Measurements from ENCODE around the gene USHBP1. TPM values are rescaled to one million over a fixed set of nuclear protein-coding genes. Genes with fewer than 3 reads are reported as not detected.

USHBP1 gene
- total RNA-seq, 1 experiment from 2014 or later: 0.15 TPM

GRCh38 chr19:17243830-17244617, 20.5 kb downstream of the USHBP1 start:
- no peak for DNase-seq (ENCODE audit: low read depth, low spot score)
- Histone ChIP-seq H3K9ac (ENCODE audit: low read length) (peak overlapping the region; percentile 86), H3K36me3 (ENCODE audit: control insufficient read depth in 1 of 2, insufficient read depth in 2 of 2, low read length in 2 of 2) (peaks cover 0 to 3% of the 10 kb centered on the region in 2 experiments; a peak in 1 of 4 replicates), H4K20me1 (ENCODE audit: insufficient read depth) (no peaks in the 10 kb centered on the region), H3K9me3 (ENCODE audit: control insufficient read depth in 1 of 2, insufficient read depth in 1 of 2, low read depth in 1 of 2, low read length in 2 of 2) (no peaks in the 10 kb centered on the region), H3K27me3 (ENCODE audit: insufficient read depth, low read length) (no peaks in the 10 kb centered on the region), H2AFZ (ENCODE audit: low read depth, low read length, poor library complexity, severe bottlenecking) (no peak overlapping the region), H3K4me1 (ENCODE audit: control insufficient read depth in 1 of 2, insufficient read depth in 2 of 2, low read length in 2 of 2) (peaks cover 43 to 61% of the 10 kb centered on the region in 2 experiments), H3K4me2 (ENCODE audit: low read length) (peak overlapping the region; percentile 99), H3K27ac (ENCODE audit: low read depth, low read length) (peak overlapping the region; percentile 91), H3K9me2 (ENCODE audit: insufficient read depth) (no peaks in the 10 kb centered on the region), H3K4me3 (replicated peaks in 1 of 2; ENCODE audit: low read depth in 1 of 2, low read length in 2 of 2) (peak overlapping the region; percentile 87 to 94), H3K79me2 (ENCODE audit: insufficient read depth, low read length) (peaks cover 47% of the 10 kb centered on the region)
- intact Hi-C loops (cut with micrococcal nuclease): loop anchor here (1.0 kb wide), 1 partner anchor 18 kb away; the partner anchor contains the start of gene OCEL1
- RAD21 ChIA-PET (ENCODE audit: low non-redundant PET in 1 of 2, low total read pairs in 2 of 2, uncharacterized antibody in 2 of 2, unreplicated experiment in 2 of 2): interaction anchor here in 1 of 2 experiments (0.5 kb wide), 1 partner anchor 191 kb away, joined by 3 read pairs; no protein-coding TSS in a partner anchor
- ATAC-seq: peak; percentile 15; the same call in 1 of the 2 replicates
- CTCF ChIA-PET: no interaction called here
- BruUV-seq (replicated peaks): TSS peak; percentile 45
- TF ChIP-seq RAD21 (IDR thresholded peaks at IDR 0.05; ENCODE audit: low read depth) (no peak), POLR2AphosphoS5 (IDR thresholded peaks at IDR 0.05; ENCODE audit: low read depth, low read length) (peak; percentile 21; the same call in 1 of the 2 replicates)
- POLR2A ChIA-PET: interaction anchor here (0.9 to 1.7 kb wide), 2 partner anchors 9 to 65 kb away, joined by 5 to 7 read pairs; partner anchors contain the start of gene DDA1

DNA sequence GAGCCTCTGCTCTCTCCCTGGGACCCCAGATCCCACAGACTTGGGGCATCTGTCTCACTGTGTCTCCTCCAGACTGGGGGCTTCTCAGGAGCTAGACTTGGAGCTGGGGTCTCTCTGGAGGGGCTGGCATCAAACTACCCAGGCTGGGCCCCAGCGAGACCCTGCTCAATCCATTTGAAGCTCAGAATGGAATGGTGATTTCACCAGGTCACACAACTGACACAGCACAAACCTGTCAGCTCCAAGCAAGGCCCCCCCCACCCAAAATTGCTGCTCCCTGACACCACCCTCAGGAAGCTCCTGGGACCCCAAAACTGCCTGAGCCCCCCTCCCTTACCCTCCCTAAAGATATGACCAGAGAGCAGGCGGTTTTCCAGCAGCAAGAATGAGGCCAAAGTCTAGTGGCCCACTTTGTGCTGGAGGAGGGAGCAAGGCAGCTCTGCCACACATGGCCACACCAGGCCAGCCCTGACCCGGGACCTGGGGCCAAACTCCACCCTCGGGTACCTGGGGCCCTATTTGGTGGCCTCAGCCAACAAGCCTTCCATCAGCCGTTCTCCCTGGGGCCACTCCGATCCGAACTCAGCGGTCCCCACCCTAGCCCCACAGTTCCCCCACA, 21.2 kb downstream of the USHBP1 start:
- Histone ChIP-seq H3K79me2 (ENCODE audit: insufficient read depth, low read length) (peaks cover 47% of the 10 kb centered on the region), H3K27me3 (ENCODE audit: insufficient read depth, low read length) (no peaks in the 10 kb centered on the region), H3K4me2 (ENCODE audit: low read length) (peak overlapping the region; percentile 99), H4K20me1 (ENCODE audit: insufficient read depth) (no peaks in the 10 kb centered on the region), H2AFZ (ENCODE audit: low read depth, low read length, poor library complexity, severe bottlenecking) (no peak overlapping the region), H3K4me3 (replicated peaks in 1 of 2; ENCODE audit: low read depth in 1 of 2, low read length in 2 of 2) (peak overlapping the region; percentile 87 to 94), H3K4me1 (ENCODE audit: control insufficient read depth in 1 of 2, insufficient read depth in 2 of 2, low read length in 2 of 2) (peaks cover 36 to 54% of the 10 kb centered on the region in 2 experiments), H3K9me3 (ENCODE audit: control insufficient read depth in 1 of 2, insufficient read depth in 1 of 2, low read depth in 1 of 2, low read length in 2 of 2) (no peaks in the 10 kb centered on the region), H3K9ac (ENCODE audit: low read length) (peak overlapping the region; percentile 86), H3K9me2 (ENCODE audit: insufficient read depth) (no peaks in the 10 kb centered on the region), H3K27ac (ENCODE audit: low read depth, low read length) (peak overlapping the region; percentile 91; the same call in 1 of the 2 replicates), H3K36me3 (ENCODE audit: control insufficient read depth in 1 of 2, insufficient read depth in 2 of 2, low read length in 2 of 2) (peaks cover 0 to 3% of the 10 kb centered on the region in 2 experiments; a peak in 1 of 4 replicates)
- ChIA-PET RAD21 (ENCODE audit: low non-redundant PET in 1 of 2, low total read pairs in 2 of 2, uncharacterized antibody in 2 of 2, unreplicated experiment in 2 of 2) (no interaction called here), POLR2A (interaction anchor here (1.7 kb wide), 1 partner anchor 8 kb away, joined by 7 read pairs; no protein-coding TSS in a partner anchor), CTCF (no interaction called here)
- no TSS peak for BruUV-seq (replicated peaks)
- no peak for ATAC-seq
- intact Hi-C loops (cut with micrococcal nuclease): no loop called here
- no peak for DNase-seq (ENCODE audit: low read depth, low spot score)
- no peak for TF ChIP-seq EZH2phosphoT487 (IDR thresholded peaks at IDR 0.05; ENCODE audit: borderline replicate concordance)
- TF ChIP-seq, protein P1, sequence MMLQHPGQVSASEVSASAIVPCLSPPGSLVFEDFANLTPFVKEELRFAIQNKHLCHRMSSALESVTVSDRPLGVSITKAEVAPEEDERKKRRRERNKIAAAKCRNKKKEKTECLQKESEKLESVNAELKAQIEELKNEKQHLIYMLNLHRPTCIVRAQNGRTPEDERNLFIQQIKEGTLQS (IDR thresholded peaks at IDR 0.05): no peak
- TF ChIP-seq SRF (IDR thresholded peaks at IDR 0.05; ENCODE audit: low read depth): no peak
- TF ChIP-seq EZH2 (IDR thresholded peaks at IDR 0.05): no peak
- TF ChIP-seq SP1 (IDR thresholded peaks at IDR 0.05; ENCODE audit: low read depth): no peak
- TF ChIP-seq, protein P2, sequence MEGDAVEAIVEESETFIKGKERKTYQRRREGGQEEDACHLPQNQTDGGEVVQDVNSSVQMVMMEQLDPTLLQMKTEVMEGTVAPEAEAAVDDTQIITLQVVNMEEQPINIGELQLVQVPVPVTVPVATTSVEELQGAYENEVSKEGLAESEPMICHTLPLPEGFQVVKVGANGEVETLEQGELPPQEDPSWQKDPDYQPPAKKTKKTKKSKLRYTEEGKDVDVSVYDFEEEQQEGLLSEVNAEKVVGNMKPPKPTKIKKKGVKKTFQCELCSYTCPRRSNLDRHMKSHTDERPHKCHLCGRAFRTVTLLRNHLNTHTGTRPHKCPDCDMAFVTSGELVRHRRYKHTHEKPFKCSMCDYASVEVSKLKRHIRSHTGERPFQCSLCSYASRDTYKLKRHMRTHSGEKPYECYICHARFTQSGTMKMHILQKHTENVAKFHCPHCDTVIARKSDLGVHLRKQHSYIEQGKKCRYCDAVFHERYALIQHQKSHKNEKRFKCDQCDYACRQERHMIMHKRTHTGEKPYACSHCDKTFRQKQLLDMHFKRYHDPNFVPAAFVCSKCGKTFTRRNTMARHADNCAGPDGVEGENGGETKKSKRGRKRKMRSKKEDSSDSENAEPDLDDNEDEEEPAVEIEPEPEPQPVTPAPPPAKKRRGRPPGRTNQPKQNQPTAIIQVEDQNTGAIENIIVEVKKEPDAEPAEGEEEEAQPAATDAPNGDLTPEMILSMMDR (IDR thresholded peaks at IDR 0.05 in 2 of 3, conservative IDR thresholded peaks at IDR 0.05 in 1 of 3; ENCODE audit: borderline replicate concordance in 1 of 3, insufficient read depth in 1 of 3, low read depth in 2 of 3, low read length in 2 of 3): no peak
- TF ChIP-seq ZBTB33 (IDR thresholded peaks at IDR 0.05; ENCODE audit: extremely low read depth, insufficient replicate concordance, low read length): no peak
- no peak for TF ChIP-seq ELF1 (IDR thresholded peaks at IDR 0.05; ENCODE audit: borderline replicate concordance, low read depth)
- no peak for TF ChIP-seq EGR1 (IDR thresholded peaks at IDR 0.05; ENCODE audit: low read depth)
- no peak for TF ChIP-seq CBX3 (IDR thresholded peaks at IDR 0.05; ENCODE audit: low read depth)
- no peak for TF ChIP-seq YY1 (IDR thresholded peaks at IDR 0.05; ENCODE audit: extremely low read depth, insufficient replicate concordance, low read depth, low read length)
- no peak for TF ChIP-seq FOSL1 (IDR thresholded peaks at IDR 0.05; ENCODE audit: low read depth)

All from HCT116 (cell line).